Kidney (tissue), 14 donors: Measurements from ENCODE around the gene DOK4. TPM values are rescaled to one million over a fixed set of nuclear protein-coding genes. Genes with fewer than 3 reads are reported as not detected.

Experiments used
- DNase-seq, 5 donors: peaks; one replicate each; pipeline ENCODE4 v3.0.0-alpha.2; 2013 to 2020
- FAIRE-seq: peaks from 2 replicates; lab custom pipeline; 2012; peaks lifted over from hg19 to GRCh38; lab: Jason Lieb, UNC
- H3K27ac ChIP-seq, 2 donors: one replicate each; pipeline ENCODE4 v1.7.0; 2013; ENCODE audit warnings: low read depth in 2 of 2, low read length in 2 of 2, inconsistent platforms in 1 of 2
- H3K27me3 ChIP-seq: one replicate; pipeline ENCODE4 v1.7.1; 2013; ENCODE audit warnings: low read length, inconsistent platforms; ENCODE audit not compliant: control insufficient read depth, insufficient read depth
- H3K36me3 ChIP-seq, 3 donors: one replicate each; pipeline versions ENCODE4 v1.7.0 to v1.7.1; 2013; ENCODE audit warnings: low read length in 3 of 3, control low read depth in 1 of 3, inconsistent platforms in 1 of 3; ENCODE audit not compliant: insufficient read depth in 3 of 3, control insufficient read depth in 2 of 3
- H3K4me1 ChIP-seq, 3 donors: one replicate each; pipeline versions ENCODE4 v1.7.0 to v1.7.1; 2013; ENCODE audit warnings: low read length in 3 of 3, inconsistent platforms in 1 of 3, low read depth in 1 of 3; ENCODE audit not compliant: control insufficient read depth in 2 of 3, insufficient read depth in 2 of 3
- H3K4me3 ChIP-seq, 3 donors: one replicate each; pipeline versions ENCODE4 v1.7.0 to v1.8.1; 2013; ENCODE audit warnings: low read length in 3 of 3, control low read depth in 1 of 3, inconsistent platforms in 1 of 3
- H3K9ac ChIP-seq, 3 donors: one replicate each; pipeline versions ENCODE4 v1.7.0 to v1.7.1; 2013; ENCODE audit warnings: low read length in 3 of 3, control low read depth in 1 of 3, inconsistent platforms in 1 of 3
- H3K9me3 ChIP-seq, 3 donors: one replicate each; pipeline versions ENCODE4 v1.7.0 to v1.7.1; 2013; ENCODE audit warnings: low read length in 3 of 3, control low read depth in 1 of 3, inconsistent platforms in 1 of 3; ENCODE audit not compliant: control insufficient read depth in 2 of 3, insufficient read depth in 1 of 3
- CTCF ChIP-seq: IDR thresholded peaks from 3 replicates; pipeline ENCODE4 v1.5.1; 2012; ENCODE audit warnings: mild to moderate bottlenecking, moderate library complexity, borderline replicate concordance; ENCODE audit not compliant: insufficient read depth; ENCODE audit errors: extremely low read depth
- intact Hi-C: fragments of 100-400 bp; cut with DNase I; formaldehyde crosslinking; loops from one replicate; pipeline ENCODE4 v1.11.1; 2022
- polyA plus RNA-seq: library from polyadenylated mRNA; stranded (reverse); fragments of 350-450 nt; fragmentation: Illumina TruSeq; extraction: RNeasy Lipid Tissue Mini Kit (QIAGEN cat#74804); gene quantifications from one replicate; pipeline ENCODE4 v1.2.3, GENCODE V29; 2014; ENCODE audit warnings: low read depth, low replicate concordance; ENCODE audit not compliant: insufficient read depth
- total RNA-seq: library from RNA; stranded (reverse); fragmentation: NEBNext Ultra II Directional; extraction: Animal tissue kit (Norgen Biotek cat#: 25700); gene quantifications from one replicate; pipeline ENCODE4 v1.2.1, GENCODE V29; 2021
- donor health status: control.
- donor health status: control.
- donor health status: control.
- donor health status: control.
- donor health status: control.
- donor health status: DM: yes; HTN: yes; CAD: no.
- donor health status: Normal renal cell carcinoma (clear cell type).

DOK4 gene
- total and polyA plus RNA-seq, 2 donors from 2014 or later = 57.2 to 63.7 TPM

DNA sequence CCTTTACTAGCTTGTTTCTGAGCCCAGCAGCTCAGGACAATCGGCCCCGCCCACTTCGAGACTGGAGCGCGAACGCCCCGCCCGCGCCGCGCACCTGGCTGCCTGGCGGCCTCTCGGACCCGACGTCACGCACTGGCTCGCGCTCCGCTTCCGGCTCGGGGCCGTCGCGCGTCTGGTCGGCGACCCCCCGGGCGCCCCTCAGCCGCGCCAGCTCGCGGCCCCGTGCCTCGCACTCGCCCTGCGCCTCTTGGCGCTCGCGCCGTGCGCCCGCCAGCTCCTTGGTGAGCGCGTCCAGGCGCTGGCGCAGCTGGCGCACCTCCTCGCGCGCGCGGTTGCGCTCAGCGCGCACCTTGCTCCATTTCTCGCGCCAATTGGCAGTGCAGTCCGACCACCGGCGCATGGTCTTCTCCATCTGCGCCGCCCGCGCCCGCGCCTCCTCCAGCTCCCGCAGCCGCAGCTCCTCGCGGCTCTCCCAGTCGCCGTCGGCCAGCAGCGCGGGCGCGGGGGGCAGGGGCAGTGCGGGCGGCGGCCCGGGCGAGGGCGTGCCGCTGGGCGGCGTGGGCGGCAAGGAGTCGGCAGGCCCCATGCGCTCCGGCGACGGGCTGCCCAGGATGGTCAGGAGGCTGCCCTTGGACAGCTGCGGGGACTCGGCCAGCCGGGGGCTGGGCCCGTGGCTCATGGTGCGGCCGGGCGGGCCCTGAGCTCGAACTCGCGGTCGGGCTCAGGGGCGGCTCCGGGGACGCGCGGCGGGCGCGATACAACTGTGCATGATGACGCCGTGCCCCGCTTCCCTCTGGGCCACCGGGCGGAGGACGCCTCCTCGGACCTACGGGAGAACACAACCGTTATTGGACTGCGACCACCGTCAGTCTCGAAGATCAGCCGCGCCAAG is 42.5 kb upstream of the DOK4 start:
- Histone ChIP-seq H3K9me3 (no peaks in the 10 kb centered on the region), H3K4me1 (peaks cover 5 to 17% (median 7%) of the 10 kb centered on the region in 3 donors), H3K27me3 (no peaks in the 10 kb centered on the region), H3K4me3 (no peak overlapping the region), H3K36me3 (no peaks in the 10 kb centered on the region), H3K9ac (no peak overlapping the region), H3K27ac (no peak overlapping the region)
- intact Hi-C loops = no loop called here
- no peak for TF ChIP-seq CTCF
- FAIRE-seq (no peak), DNase-seq (peak; percentile 66 to 82 (median 76))

- DNase-seq = peak in 2 of 5 donors; percentile 31 to 43
These were observed 41.5 kb upstream of the DOK4 start for GRCh38 chr16:57527610-57528360.

DNA sequence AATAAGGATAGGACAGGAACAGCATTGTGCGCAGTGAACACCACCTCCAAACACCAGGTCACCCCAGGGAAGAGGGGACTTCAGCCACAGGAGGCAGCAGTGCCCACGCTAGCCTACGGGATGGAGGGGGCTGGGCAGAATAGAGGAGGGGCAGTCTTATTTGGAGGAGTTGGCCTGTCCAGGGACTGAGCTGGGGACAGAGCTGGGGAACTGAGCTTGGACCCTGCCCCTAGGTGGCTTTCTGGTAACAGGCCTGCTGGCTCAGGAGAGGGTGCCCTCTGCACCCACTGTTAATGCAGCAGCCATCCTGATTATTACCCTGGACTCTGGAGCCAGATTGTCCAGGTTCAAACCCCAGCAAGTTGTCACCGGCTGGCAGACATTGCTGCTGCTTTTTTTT is 40.7 kb upstream of the DOK4 start:
- H3K27ac ChIP-seq = no peak overlapping the region
- FAIRE-seq (no peak), DNase-seq (peak in 2 of 5 donors; percentile 48 to 54)
- H3K9me3 ChIP-seq = no peaks in the 10 kb centered on the region
- peaks cover 0 to 4% (median 4%) of the 10 kb centered on the region in 3 donors for H3K4me1 ChIP-seq
- no peak overlapping the region for H3K4me3 ChIP-seq
- intact Hi-C loops = no loop called here
- no peaks in the 10 kb centered on the region for H3K27me3 ChIP-seq
- H3K9ac ChIP-seq = no peak overlapping the region
- H3K36me3 ChIP-seq = peaks cover 0 to 2% (median 0%) of the 10 kb centered on the region in 3 donors
- no peak for TF ChIP-seq CTCF

More at GRCh38 chr16:57527610-57528360, 41.5 kb upstream of the DOK4 start:
- H3K27me3 ChIP-seq = no peaks in the 10 kb centered on the region
- H3K36me3 ChIP-seq = no peaks in the 10 kb centered on the region
- H3K4me1 ChIP-seq = peaks cover 3 to 11% (median 4%) of the 10 kb centered on the region in 3 donors
- no peak overlapping the region for H3K27ac ChIP-seq
- H3K4me3 ChIP-seq = no peak overlapping the region
- no peak for TF ChIP-seq CTCF
- no peaks in the 10 kb centered on the region for H3K9me3 ChIP-seq
- intact Hi-C loops = no loop called here
- H3K9ac ChIP-seq = no peak overlapping the region
- no peak for FAIRE-seq
